LNCaP clone FGC (cell line): ENCODE results near the gene SIK2.
"Not testable (repeated sequence)": the region's sequence is repeated elsewhere in the genome, so short reads cannot be mapped to it uniquely, and the experiment has no call there.

Experiments
- DNase-seq: peaks from one replicate; pipeline ENCODE4 v3.0.0-alpha.2; 2011; ENCODE audit warnings: low read depth
- H3K4me3 ChIP-seq: 2 replicates; pipeline ENCODE4 v1.5.1; 2011; ENCODE audit warnings: mild to moderate bottlenecking, low read depth, low read length, control low read depth
- TF ChIP-seq, protein P1 (sequence below): IDR thresholded peaks from 2 replicates; pipeline ENCODE4 v1.5.1; 2012; ENCODE audit warnings: mild to moderate bottlenecking; ENCODE audit not compliant: control insufficient read depth, insufficient read depth; ENCODE audit errors: extremely low read depth

SIK2 gene

DNA sequence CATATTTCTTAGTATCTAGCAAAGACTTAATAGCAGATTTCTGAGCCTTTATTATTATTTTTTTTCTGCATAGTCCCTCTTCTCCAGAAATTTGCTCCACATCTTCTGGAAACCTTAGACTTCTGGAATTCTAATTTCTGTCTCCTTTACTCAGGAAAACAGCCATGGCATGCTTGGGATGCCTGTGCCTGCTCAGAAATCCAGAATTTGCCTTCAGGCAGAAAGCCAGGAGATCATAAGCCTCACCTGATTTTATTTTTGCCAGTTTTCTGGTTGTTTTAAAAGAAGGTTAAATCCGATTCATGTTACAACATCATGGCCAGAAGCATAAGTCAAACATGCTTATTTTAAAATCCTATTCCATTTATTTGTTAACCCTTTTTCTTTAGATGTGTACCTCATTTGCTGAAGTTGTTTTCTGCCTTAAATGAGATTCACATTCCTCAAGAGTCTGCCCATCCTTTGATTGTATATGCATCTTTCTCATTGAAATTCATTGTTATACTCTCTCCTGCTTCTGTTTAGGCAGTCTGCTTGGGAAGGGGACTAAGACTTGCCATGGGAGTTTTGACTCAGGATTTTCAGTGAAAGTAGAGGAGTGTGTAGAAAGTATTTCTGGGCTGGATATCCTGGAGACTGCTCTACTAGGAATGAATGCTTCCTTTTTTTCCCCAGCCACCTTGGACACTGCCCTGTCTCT lies 37.1 kb downstream of the SIK2 start:
- H3K4me3 ChIP-seq, result no peak overlapping the region
- DNase-seq, result no peak
- TF ChIP-seq, protein P1, sequence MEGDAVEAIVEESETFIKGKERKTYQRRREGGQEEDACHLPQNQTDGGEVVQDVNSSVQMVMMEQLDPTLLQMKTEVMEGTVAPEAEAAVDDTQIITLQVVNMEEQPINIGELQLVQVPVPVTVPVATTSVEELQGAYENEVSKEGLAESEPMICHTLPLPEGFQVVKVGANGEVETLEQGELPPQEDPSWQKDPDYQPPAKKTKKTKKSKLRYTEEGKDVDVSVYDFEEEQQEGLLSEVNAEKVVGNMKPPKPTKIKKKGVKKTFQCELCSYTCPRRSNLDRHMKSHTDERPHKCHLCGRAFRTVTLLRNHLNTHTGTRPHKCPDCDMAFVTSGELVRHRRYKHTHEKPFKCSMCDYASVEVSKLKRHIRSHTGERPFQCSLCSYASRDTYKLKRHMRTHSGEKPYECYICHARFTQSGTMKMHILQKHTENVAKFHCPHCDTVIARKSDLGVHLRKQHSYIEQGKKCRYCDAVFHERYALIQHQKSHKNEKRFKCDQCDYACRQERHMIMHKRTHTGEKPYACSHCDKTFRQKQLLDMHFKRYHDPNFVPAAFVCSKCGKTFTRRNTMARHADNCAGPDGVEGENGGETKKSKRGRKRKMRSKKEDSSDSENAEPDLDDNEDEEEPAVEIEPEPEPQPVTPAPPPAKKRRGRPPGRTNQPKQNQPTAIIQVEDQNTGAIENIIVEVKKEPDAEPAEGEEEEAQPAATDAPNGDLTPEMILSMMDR, result no peak

DNA sequence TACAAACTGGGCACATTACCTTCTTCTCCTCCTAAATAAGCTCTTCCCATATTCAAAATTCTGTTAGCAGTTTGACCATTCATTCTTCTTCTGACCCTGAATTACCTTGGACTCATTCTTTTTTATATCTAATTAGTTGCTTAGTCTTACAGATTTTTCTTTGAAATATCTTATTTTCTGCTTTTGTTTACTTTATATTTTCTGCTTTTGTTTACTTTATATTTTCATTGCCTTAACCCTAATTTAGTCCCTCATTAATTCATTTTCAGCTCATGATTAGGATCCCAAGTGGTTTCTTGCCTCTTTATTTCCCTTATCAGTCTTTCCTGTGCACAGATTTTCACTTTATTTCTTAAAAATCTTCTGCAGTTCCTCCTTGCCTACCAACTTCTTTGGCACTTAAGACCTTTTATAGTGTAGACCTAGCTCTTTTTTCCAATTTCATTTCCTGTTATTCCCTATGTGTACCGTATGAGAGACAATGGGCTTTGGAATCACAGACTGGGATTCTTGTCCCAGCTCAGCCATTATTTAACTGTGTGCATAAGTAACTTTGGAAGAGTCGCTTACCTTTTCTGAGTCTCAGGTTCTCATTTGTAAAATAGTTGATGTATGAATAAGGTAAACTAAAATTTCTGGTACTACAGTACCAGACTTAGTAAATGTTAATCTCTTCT lies 39.2 kb downstream of the SIK2 start:
- no peak overlapping the region for H3K4me3 ChIP-seq
- no peak for DNase-seq
- TF ChIP-seq, protein P1, result no peak

DNA sequence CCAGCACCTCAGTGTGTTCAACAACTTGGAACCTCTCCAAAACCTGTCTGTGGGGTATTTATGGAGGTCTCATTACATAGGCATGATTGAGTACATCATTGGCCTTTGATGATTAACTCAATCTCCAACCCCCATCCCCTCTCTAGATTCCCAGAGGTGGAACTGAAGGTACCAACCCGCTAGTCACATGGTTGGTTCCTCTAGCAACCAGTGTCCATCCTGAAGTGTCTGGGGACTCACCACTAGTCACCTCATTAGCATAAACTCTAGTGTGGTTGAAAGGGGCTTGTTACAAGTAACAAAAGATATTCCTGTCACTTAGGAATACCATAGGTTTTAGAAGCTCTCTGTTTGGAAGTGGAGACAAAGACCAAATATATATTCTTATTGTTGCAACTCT lies 40.3 kb downstream of the SIK2 start:
- no peak for DNase-seq
- no peak overlapping the region for H3K4me3 ChIP-seq

DNA sequence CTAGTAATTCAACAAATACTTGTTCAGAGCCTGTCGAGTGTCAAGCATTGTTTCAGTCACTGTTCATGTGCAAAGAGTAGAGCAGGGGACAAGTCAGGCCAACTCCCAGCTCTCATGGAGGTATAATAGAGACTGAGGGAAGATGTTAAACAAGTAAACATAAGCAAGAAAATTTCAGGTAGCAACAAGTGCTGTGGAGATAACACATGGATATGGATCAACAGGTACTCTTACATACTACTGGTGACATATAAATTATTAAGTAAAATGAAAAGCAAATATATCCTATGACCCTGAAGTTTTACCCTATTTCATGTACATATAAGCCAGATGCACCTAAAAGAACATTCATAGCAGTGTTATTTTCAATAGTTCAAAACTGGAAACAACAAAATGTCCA lies 42.7 kb downstream of the SIK2 start:
- DNase-seq, result no peak
- TF ChIP-seq, protein P1, result no peak
- H3K4me3 ChIP-seq, result no peak overlapping the region

More for the DNA sequence above, 40.3 kb downstream of the SIK2 start:
- TF ChIP-seq, protein P1, result no peak

DNA sequence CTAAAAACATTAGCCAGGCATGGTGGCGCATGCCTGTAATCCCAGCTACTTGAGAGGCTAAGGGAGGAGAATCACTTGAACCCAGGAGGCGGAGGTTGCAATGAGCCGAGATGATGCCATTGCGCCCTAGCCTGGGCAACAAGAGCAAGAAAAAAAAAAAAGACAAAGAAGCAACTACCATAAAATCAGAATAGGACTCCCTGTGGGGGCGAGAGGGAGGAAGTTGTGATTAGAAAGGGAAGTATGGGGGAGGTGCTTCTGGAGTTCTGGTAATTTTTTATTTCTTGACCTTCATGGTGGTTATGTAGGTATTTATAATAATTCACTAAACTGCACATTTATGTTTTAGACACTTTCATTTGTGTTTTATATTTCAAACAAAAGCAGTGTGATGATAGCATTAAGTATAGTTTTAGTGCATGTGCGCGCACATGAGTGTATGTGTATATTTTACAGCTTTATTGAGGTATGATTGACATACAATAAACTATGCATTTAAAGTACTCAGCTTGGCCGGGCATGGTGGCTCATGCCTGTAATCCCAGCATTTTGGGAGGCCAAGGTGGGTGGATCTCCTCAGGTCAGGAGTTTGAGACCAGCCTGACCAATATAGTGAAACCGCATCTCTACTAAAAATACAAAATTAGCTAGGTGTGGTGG lies 43.5 kb downstream of the SIK2 start:
- TF ChIP-seq, protein P1, result no peak
- DNase-seq, result no peak
- no peak overlapping the region for H3K4me3 ChIP-seq

DNA sequence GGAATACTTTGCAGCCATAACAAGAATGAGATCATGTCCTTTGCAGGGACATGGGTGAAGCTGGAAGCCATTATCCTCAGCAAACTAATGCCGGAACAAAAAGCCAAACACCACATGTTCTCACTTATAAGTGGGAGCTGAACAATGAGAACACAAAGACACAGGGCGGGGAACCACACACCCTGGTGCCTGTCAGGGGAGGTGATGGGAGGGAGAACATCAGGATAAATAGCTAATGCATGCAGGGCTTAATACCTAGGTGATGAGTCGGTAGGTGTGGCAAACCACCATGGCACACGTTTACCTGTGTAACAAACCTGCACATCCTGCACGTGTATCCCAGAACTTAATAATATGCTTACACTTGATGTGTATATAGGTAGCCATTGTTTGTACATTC lies 49.1 kb downstream of the SIK2 start:
- not testable (repeated sequence) for H3K4me3 ChIP-seq, DNase-seq

DNA sequence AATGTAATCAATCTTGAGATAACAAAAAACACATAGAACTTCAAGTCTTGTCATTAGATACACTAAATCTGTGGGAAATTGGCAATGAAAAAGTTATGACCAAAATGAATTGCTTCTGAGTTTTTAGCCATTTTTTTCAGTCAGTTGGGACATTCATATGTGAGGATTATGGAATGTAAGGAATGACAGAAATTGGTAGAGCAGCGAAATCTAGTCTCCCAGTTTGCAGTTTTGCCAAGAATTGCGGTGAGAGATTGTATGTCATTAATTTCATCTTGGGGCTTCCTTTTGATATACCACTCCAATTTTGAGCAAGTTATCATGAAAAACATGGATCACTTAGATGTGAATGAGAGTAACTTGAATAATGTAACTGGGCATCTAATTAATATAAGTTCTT lies 49.9 kb downstream of the SIK2 start:
- no peak overlapping the region for H3K4me3 ChIP-seq
- DNase-seq, result no peak
- TF ChIP-seq, protein P1, result no peak
